Forelimb muscle (tissue), 1 donor: ENCODE data around the gene MED12L. TPM values are rescaled to one million over a fixed set of nuclear protein-coding genes. Genes with fewer than 3 reads are reported as not detected.
"Not testable (repeated sequence)": the region's sequence is repeated elsewhere in the genome, so short reads cannot be mapped to it uniquely, and the experiment has no call there.

ENCODE experiments used
- DNase-seq: peaks from one replicate; pipeline ENCODE4 v3.0.0-alpha.2; 2013; ENCODE audit warnings: low read depth
- polyA plus RNA-seq: library from polyadenylated mRNA; unstranded; fragments of 120-200 nt; gene quantifications from one replicate; pipeline ENCODE4 v1.2.1, GENCODE V29; 2013; ENCODE audit not compliant: insufficient read length

MED12L gene
- polyA plus RNA-seq, 1 donor: 10.0 TPM

- DNase-seq: no peak
Observed at GRCh38 chr3:151206201-151206600, 120.7 kb downstream of the MED12L start.

DNA sequence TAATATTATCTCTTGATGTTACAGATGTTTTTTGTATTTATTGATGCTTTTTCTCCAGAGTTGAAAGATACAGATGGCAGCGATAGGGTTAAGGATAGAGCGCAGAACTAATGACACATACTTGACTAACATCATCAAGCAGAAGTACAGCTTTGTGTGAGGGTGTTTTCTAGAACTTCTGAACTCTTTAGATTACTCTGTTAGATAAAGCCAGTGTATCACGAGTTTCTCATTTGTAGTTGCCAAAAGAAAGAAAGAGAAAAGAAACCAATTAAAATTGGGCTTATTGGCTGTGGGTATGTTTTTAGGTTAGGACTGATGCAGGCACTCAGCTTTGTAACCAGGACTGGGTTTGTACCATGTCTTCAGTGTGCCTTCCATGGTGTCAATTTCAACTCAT, 124.2 kb downstream of the MED12L start:
- DNase-seq: no peak

- DNase-seq: no peak
Observed at GRCh38 chr3:151210676-151211381, 125.4 kb downstream of the MED12L start.

DNA sequence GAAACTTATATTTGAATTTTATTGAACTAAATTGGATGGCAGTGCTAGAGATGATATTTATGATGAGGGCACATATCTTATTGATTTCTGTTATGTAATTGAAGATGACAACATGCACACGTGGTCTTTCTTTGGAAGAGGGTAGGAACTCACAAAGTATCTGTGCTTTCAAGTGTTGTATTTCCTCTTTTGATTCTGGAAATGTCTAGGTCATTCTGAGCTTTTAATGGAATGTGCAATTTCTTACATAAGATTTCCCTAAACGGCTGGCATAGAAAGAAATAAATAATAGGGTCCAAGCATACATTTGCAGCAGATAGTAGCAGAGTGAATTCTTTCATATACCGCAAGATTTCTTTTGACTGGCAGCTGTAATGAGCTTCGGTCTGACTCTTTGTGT, 127.7 kb downstream of the MED12L start:
- no peak for DNase-seq

- DNase-seq: no peak
Observed at GRCh38 chr3:151213881-151214280, 128.4 kb downstream of the MED12L start.

GRCh38 chr3:151214459-151214858, 129.0 kb downstream of the MED12L start:
- no peak for DNase-seq

- no peak for DNase-seq
Observed at GRCh38 chr3:151216641-151217607, 131.5 kb downstream of the MED12L start.

DNA sequence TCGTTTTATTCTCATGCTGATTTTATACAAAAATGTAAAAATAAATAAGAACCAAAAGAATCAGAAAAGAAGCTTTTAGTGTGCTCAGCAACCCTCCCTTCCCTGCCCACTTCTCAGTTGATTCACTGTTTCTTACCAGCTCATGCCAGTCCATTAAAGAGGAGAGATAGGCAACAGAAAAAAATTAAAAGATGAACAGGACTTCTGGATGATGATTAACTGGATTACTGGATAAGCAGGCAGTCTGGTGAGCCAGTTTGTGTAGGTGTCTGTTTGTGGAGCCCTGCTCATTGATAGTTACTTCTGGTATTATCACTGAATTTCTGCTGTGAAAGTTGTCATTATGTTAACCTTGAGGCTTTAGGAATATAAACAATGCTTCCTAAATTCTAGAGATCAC, 132.7 kb downstream of the MED12L start:
- DNase-seq: no peak

GRCh38 chr3:151219056-151219455, 133.6 kb downstream of the MED12L start:
- no peak for DNase-seq

DNA sequence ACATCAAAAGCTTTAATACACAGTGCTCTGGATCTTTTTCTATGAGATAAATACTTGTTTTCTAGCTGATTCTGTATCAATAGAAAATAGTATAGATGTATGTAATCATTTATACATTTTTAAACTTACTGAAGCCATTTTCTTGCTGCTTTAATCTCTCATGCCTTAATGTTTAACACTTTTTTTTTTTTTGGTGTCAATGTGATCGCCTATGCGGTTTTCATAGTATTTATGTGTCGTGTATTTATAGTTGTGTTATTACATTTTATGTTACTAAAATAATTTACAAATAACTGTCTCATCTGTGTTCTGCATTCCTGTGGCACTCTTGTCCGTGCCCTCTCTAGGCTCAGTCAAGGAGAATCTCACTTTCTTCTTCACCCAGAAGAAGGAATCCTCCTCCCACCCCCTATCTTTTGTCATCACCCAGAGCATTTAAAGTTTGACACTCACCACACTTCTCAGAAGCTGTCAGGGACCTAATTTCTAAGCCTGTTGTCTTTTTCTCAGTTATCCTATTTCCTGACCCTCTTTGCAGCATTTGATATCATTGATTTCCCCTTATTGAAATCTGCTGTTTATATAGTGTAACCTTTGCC, 138.9 kb downstream of the MED12L start:
- no peak for DNase-seq

DNA sequence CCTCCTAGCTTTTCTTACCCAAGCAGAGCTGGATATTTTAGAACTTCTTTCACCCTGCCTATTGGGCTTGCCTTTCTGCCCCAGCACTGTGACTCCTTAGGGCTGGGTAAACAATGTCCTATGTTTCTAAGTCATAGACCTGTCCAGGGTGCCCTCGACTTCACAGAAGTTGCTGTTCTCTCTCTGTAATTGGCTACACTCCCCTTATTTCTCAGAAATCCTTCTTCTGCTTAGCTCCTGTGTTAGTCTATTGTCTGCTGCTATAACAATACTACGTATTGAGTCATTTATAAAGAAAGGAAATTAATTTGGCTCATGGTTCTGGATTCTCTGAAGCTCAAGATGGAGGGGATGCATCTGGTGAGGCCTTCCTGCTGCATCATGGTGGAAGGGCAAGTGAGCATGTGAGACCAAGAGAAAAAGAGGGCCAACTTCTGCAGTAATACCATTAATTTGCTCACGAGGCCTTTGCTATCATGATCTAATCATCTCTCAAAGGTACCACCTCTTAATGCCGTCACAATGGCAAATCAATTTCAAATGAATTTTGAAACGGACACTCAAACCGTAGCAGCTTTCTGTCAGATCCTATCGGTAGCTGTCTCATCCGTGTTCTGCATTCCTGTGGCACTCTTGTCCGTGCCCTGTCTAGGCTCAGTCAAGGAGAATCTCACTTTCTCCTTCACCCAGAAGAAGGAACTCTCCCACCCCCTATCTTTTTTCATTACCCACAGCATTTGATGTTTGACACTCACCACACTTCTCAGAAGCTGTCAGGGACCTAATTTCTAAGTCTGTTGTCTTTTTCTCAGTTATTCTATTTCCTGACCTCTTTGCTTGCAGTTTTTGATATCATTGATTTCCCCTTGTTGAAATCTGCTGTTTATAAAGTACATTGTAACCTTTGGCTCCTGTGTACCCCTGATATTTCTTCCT, 139.8 kb downstream of the MED12L start:
- DNase-seq: no peak

- DNase-seq: no peak
Observed at GRCh38 chr3:151226088-151226563, 140.7 kb downstream of the MED12L start.

DNA sequence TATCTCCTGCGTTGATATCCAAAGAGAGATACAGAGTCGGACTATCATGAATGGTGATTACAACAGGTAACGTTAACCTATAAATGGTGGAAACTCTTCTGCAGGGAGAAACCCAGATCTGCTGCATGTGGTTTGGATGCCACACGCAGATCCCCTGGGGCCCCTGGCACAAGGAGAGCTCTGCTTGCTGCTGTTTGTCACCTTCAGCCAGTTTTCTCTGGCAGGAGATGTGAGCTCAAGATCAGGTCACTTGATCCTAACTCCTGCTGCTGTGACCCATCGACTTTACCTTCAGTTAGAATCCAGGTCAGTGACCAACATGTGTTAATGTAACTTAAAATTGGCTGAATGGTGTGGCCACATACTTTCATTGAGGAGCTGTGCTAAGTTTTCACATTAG, 141.4 kb downstream of the MED12L start:
- DNase-seq: no peak

GRCh38 chr3:151227266-151227806, 141.9 kb downstream of the MED12L start:
- DNase-seq: no peak

GRCh38 chr3:151227807-151228665, 142.6 kb downstream of the MED12L start:
- peak; percentile 73 for DNase-seq

- no peak for DNase-seq
Observed at GRCh38 chr3:151228666-151229040, 143.2 kb downstream of the MED12L start.

- no peak for DNase-seq
Observed at GRCh38 chr3:151230646-151231045, 145.2 kb downstream of the MED12L start.

- not testable (repeated sequence) for DNase-seq
Observed at GRCh38 chr3:151232403-151232802, 146.9 kb downstream of the MED12L start.

- no peak for DNase-seq
Observed at GRCh38 chr3:151232991-151233390, 147.5 kb downstream of the MED12L start.

GRCh38 chr3:151234825-151235224, 149.4 kb downstream of the MED12L start:
- DNase-seq: no peak
